ENCODE results near the gene LDAH.

GRCh38 chr2:20706786-20707185, 116.1 kb downstream of the LDAH start:
- TF ChIP-seq CTCF (IDR thresholded peaks at IDR 0.05) (no peak), POLR2AphosphoS5 (IDR thresholded peaks at IDR 0.05; ENCODE audit: low read depth, low read length) (no peak), REST (IDR thresholded peaks at IDR 0.05; ENCODE audit: insufficient read depth in 1 of 2, low read depth in 2 of 2, low read length in 1 of 2) (no peak), TCF7L2 (IDR thresholded peaks at IDR 0.05; ENCODE audit: low read depth, low read length) (no peak)

Measured in Panc1 (cell line).